NK-92 (cell line): ENCODE results near the gene MAP1LC3B2.

Experiments
- DNase-seq: peaks from one replicate; lab custom pipeline; 2025; ENCODE audit not compliant: unreplicated experiment; lab: John Stamatoyannopoulos, UW

Gene MAP1LC3B2

DNA sequence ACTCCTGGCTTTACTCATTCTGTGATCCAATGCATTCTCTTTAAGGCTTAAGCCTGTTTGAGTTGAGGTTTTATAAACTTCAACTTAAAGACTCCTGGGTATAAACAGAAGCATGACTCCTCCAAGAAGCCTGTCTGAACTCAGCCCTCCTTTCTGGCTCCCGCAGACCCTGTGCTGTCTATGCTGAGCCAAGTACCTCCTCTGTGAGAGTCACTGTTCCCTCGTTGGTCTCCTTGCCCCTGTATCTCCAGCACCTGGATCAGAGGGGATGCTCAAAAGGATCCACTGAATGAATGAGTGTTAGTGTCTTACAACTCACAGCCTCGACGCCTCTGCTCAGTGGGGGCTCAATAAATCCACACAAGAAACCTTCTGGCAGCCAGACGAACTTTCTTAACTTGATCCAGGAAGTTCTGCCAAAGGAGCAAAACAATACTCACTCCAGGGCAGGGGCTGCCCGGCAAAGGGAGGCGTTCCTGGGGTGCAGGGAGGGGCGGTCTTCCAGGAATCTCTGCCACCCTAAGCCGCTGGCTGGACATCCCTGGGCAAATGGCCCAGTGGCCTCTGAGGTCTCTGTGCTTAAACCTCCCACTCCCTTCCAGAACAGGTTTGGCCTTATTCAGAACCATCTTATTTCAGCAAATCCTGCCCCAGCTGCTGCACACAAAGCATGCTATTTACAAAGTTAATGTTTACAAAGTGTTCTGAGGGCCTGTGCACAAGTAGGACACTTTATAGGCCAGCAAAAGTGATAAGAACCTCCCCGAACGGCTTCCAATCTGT is 32.9 kb downstream of the MAP1LC3B2 start:
- no peak for DNase-seq

DNA sequence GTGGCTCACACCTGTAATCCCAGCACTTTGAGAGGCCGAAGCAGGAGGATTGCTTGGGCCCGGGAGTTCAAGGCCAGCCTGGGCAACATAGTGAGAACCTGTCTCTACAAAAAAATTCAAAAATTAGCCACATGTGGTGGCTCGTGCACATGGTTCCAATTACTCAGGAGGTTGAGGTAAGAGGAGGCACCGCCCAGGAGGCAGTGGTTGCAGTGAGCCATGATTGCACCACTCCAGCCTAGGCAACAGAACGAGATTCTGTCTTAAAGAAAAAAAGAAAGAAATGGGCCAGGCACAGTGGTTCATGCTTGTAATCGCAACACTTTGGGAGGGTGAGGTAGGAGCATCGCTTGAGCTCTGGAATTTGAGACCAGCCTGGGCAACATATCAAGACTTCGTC is 33.5 kb downstream of the MAP1LC3B2 start:
- DNase-seq = no peak

DNA sequence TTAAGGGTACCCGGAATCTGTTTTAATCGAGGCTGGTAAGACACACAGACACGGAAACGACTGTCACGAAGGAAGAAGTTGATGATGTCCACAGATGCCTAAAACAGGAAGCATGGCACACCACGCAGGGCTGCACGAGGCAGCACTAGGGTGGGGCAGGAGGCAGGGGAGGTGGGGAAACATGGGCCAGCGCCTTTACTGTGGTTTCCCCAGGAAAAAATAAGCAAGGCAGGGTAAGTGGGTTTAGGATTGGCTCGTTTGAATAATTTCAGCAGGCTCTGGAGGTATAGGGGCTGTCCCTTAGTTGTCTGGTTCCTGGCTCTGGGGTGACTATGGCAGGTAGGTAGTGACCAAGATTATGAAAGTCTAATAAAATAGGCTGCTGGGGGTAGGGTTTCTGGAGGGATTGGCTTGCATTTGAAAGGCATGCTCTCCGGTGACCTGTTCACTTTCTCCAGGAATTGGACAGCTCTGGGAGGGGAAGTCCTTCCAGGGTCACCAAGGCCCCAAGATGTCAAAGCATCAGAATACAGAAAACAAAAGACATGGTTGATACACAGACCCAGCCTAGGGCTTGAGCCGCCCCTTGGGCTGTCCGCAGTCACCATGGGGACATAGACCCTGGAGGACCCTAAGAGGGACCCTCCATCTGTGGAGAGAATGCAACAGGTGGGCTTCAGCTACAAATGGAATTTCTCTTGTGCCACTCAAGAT is 35.3 kb downstream of the MAP1LC3B2 start:
- no peak for DNase-seq

DNA sequence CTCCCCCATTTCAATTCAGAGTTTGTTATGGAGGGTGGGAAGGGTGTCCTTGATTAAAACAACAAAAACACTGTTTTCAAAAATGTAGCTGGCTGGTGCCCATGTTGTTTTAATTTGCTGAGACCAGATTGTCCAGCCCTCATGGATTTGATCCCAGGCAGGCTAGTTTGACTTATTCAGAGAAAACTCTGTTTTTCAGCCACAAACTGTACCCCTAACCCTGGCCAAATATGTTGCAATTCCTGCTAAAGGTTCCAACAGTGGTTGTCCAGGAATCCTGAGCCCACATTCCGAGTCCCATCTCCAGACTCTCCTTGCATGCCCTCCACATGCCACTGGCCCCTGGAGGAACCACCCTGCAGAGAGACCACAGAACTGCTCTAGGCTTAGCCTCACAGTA is 36.0 kb downstream of the MAP1LC3B2 start:
- DNase-seq = no peak

DNA sequence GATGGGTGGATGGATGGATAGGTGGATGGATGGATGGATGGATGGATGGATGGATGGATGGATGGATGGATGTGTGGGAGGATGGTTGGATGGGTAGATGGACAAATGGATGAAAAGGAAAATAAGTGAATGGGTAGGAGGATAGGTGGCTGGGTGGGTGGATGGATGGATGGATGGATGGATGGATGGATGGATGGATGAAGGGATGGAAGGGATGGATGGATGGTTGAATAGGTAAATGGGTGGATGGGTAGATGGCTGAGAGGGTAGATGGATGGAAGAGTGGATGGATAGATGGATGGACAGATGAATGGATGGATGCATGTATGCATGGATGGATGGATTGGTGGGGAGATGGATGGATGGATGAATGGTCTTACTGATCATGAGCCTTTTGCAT is 36.5 kb downstream of the MAP1LC3B2 start:
- no peak for DNase-seq

DNA sequence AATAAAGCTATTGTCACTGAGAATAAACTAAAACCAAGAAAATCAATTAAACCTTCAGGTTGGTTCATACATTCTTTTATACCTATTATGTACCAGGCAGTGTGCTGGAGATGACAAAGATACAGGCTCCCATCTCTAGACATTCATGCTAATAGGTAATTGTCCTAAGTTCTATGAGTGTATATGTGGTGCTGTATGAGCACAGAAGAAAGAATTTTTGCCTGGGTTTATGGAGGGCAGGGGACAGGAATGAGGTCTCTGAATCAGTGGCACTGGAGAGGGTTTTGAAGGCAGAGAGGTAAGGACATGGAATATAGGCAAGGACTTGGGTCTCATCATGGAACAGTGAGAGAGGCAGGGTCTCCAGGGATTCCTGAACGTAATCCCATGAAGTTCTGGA is 38.7 kb downstream of the MAP1LC3B2 start:
- DNase-seq = no peak

DNA sequence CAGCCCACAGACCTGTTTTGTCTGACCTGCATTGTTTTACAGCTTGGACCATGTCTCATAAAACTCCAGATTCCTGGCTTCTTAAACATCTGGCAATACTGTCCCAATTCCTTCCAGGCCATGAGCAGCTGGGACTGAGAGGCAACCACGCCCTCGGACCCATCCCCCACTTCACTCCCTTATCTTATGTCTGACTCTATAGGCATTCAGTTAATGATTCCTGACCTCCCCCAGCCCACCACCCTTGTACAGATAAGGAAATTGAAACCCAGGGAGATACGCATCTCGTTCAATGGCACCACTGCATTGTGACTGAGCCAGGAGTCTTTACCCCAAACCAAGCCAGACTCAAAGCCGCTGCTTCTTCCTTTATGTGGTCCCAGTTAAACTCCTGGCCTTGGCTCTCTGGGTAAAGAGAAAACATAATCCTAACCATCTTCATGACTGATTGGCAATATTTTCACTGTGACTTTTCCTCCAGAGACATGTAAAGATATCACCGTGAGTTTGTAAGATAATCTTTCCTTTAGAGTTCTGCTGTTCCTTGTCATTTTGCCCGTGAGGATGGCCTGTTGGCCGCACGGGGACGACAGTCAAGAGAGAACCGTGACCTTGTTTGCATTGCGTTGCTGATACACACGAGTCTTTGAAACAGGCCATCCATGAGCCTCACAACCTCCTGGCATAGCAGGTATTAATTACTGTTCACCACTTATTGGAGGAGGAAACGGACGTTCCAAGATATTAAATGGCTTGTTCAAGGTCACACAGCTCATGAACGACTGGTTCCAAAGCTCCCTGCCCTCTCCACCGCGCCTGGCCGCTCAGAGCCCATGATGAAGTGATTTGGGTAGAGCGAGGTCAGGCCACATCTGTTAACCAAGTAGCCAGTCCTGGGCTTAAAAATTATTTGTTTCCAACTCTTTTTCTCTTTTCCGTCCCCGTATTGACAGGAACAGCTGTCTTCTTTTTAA is 39.4 kb downstream of the MAP1LC3B2 start:
- DNase-seq = no peak

DNA sequence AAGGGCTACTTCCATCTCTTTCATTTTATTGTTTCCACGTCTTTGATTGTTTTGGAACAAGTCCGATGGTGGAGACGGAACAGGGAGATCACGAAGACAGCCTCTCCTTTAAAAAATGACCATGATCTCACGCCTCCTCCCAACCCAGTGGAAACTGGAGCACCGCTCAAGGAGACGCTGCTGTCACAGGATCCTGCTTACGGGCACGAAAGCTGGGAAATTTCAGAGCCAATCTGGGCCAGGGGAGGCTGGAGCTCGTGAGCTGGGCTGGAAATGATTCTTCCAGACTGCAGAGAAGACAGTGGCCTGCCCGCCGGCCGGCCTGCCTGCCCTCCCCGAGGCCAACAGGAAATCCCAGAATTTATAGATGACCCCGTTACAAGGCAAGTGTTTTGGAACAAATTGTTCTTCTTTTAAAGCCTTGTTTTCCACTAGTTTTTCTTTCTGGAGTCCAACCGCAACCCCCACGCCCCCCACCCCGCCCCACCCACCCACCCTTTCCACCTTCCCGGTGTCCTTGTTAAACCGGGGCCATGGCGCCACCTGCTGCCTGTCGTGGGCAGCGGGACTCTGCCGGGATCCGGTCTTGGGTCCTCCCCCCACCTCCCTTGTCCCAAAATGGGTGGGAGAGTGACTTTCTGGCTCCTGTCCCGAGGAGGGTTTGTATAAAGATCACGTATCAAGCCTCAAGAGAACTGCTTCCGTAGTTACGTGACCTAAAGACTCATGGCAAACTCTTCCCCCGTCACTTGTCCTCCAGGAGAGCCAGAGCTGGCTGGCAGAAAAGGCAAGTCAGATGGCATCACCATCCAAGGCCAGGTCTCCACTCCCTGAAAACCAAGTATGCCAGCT is 40.3 kb downstream of the MAP1LC3B2 start:
- DNase-seq = no peak

DNA sequence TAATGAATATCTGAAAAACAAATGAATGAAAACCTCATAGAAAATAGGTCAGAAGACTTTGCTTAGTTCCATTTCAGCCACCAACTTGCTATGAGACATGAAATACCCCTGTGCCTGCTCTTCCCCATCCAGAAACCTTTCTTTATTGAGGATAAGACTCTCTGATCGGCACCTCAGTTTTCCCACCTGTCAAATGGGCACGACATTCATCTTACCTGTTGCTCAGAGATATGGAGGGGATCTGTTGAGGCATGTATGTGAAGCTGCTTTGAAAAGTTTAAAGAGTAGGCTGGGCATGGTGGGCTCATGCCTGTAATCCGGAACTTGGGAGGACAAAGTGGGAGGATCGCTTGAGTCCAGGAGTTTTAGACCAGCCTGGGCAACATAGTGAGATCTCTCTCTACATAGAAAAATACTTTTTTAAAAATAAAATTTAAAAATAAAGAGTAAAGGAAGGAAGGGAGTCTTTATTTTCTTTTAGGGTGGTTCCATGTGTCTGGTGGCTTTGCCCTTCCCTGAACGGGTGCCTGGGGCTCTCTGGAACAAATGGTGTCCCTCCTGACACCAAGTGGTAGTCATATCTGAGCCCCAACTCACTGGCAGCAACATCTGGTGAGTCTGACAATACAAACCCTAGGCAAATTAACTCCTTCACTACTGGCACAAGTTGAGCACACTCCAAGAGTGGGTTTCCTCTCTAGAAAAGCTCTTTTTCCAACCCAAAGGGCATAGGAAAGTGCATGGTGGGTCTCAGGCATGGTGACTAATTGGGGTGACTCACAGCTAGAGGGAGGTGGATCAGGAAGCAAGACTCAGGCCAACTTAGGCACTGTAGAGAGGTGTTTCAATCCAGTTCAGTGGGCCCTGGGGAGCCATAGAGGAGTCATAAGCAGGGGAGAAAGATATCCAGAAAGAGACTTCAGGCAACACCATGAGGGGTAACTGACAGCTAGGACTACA is 42.1 kb downstream of the MAP1LC3B2 start:
- no peak for DNase-seq

DNA sequence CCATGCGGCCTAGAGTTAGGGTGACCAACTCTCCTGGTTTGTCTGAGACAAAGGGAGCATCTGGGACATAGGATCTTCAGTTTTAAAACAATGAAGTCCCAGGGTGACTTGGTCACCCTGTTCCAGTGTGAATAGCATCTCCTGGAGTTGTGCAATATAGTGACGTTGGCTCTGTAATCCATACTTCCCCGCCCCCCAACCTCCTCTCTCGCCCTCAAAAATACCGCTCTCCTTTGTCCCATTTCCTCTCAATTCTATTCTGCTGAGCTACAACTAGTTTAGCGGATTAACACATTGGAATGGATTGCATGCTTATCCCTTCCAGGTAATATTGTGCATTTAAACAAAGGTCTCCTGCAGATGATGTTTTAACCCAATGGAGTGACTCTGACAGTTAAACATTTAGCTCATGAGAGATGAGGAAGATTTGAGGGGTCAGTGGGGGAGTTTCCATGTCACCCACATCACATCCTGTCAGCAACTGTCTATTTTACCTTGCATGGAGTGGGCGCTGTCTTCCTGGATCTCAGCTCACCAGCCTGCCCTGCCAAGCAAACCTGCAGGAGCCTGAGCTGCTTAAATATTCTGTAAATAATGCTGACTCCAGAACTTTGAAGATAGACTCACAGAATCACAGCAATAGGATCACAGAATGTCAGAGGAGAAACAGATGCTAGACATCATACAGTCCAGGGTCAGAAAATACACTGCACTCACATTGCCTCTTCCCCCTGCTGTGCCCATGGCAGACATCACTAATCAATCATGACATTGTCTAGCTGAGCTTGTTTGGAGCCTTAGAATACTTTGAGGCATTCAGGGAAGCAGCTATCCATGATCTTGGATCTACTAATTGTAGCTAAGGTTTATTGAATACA is 43.0 kb downstream of the MAP1LC3B2 start:
- DNase-seq = no peak

DNA sequence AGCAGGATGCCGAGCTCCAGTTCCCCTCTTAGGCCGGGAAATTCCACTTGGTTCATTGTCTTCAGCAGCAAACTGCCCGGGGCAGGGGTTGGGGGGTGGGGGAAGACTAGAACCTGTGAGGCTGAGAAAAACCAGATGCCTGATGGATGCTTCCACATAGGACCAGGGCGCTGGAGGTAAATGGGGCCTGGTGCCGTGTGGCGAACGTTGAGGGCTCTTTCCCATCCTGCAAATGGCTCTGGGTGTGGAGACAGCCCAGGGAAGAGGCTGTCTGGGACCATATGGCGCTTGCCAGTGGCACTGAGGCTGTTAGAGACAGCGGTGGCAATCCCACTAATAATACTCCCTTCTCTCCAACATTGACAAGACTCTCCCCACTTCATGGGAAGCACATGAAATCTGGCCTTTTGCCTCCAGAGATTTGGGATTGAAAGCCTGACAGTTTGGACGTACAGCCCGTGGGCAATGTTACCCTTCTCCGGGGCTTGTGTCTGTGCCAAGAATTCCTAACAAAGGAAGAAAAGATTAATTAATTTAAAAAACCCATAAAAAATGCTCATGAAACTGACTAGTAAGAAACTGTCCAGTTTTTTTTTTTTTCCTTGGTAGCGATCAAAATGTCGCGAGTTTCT is 44.5 kb downstream of the MAP1LC3B2 start:
- DNase-seq = no peak

DNA sequence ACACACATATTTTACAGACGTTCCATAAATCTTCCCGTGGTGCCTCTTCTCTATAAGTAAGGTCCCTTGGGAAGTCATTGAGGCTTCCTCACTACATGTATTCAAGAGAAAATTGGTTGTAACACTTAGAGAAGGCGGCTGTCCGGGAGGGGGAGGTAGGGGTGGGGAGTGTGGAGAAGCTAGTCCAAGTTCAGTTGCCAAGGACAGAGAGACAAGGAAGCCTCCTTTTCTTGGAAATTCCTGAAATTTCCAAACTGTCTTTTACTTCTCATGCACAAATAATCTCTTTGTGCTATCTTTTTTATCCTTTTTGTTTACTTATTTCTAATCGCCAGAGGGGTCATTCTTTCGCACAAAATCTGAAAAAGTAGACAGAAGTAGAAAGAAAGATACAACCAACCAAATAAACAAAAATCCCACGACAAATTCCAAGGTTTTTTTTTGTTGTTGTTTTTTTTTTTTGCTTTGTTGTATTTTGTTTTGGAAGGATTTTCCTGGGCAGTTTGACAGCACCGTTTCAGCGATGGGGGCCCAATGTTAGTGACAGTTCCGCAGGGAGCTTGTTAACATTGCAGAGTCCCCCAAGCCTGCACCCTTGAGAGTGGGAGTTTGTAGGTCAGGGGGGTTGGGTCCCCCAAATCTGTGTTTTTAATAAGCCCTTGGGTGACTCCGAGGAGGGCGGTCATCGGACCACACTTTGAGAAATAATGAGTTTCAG is 45.2 kb downstream of the MAP1LC3B2 start:
- no peak for DNase-seq

DNA sequence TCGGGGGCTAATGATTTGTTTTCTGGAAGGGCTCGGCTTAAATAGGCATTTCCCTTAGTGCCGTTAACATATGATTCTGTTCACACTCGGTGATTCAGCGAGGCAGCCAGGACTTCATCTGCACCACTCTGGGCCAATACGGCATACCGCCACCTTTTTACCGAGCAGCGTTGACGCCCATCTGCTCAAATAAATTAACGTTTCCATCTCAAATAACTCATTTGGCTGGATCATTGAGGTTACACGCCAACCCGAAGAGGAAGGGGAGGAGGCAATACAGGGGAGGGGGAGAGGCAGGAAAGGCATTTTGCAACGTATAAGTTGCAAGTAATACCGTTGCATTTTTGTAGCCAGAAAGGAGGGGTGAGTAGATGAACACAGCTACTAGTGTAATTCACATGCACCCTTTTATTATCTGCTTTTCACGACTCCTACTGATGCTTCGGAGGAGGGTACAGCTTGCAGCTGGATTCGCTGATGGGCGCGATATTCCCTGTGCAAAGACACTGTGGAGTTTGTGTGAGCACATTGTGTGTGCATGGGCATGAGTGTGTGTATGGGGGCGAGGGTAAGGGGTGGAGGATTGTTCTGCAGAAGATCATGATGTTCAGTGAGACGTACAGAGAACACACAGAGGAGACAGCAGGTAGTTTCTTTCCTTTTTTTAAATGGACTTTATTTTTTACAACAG is 45.9 kb downstream of the MAP1LC3B2 start:
- no peak for DNase-seq

DNA sequence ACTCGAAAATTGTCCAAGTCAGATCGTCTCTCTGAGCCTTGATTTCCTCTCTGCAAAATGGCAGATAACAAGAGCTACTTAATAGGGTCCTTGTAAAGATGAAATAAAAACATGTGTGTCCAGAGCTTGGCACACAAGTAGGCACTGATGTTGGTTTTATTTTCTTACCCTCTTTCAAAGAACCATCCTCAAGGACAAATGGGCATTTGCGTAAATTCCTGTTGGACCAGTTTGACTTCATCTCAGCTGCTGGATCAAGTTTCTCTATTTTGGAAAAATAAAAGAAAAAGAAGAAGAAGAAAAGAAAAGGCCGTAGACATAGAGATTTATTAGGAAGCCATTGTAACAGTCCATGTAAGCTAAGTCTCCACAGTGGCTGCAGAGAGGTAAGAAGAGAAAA is 47.2 kb downstream of the MAP1LC3B2 start:
- no peak for DNase-seq

DNA sequence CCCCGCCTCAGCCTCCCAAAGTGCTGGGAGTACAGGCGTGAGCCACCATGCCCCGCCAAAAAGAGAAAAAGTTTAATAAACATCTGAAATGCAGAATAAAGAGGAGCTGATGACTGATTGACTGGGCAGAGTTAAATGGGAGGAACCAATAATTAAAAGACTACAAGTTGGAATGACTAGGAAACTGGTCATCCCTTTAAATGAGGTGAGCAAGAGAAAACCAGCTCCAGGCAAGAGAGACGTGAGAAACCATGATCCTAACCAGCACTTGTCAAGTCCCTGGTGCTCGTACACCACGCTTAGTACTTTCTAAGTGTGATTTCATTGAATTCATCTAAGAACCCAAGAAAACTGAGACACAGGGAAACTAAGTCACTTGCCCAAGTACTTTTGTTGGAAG is 47.9 kb downstream of the MAP1LC3B2 start:
- no peak for DNase-seq

DNA sequence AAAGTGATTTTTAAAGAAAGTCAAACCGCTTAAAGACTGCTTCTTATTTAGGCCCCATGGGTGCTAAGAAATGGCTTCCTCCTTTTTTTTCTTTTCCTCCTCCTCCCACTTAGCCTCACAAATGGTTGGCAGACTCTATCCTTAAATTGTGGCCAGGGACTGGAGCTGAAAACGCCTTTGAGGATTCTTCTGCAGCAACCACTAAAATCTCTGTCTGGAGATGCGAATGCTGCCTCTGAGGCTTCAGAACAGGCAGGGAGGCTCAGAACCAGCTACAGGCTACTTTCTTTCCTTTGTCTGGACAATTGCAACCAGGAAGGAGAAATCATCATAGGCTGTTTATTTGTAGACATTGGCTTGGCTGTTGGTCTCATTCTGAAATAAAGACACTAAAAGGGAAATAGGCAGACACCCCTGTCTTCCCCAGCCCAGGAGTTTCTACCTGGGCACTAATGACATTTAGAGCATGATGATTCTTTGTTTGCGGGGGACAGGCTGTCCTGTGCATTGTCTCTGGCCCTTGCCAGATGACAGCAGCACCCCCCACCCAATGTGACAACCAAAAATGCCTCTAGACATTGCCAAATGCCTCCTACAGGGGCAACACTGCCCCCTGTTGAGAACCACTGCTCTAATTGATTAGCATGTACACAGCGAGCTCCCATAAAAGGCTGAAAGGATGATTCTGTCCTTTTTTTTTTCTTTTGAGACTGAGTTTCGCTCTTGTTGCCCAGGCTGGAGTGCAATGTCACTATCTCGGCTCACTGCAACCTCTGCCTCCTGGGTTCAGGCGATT is 50.3 kb downstream of the MAP1LC3B2 start:
- DNase-seq = no peak
